ENCODE measurements around the gene LILRB2.
A peak's percentile ranks its signal among the peaks of the same experiment; 100 is the strongest.
"Not testable (repeated sequence)": the region's sequence is repeated elsewhere in the genome, so short reads cannot be mapped to it uniquely, and the experiment has no call there.

LILRB2 gene

GRCh38 chr19:54242234-54242633, 38.7 kb downstream of the LILRB2 start:
- not testable (repeated sequence) for DNase-seq

GRCh38 chr19:54240372-54241336, 40.3 kb downstream of the LILRB2 start:
- DNase-seq, result not testable (repeated sequence)

GRCh38 chr19:54239491-54240371, 41.2 kb downstream of the LILRB2 start:
- DNase-seq, result not testable (repeated sequence)

- DNase-seq, result no peak
Measured at GRCh38 chr19:54233941-54234340, 47.0 kb downstream of the LILRB2 start.

GRCh38 chr19:54231077-54231931, 49.6 kb downstream of the LILRB2 start:
- DNase-seq, result peak in 52 of 56 donors; percentile 28 to 92 (median 71)

- DNase-seq, result no peak
Measured at GRCh38 chr19:54230031-54230430, 50.9 kb downstream of the LILRB2 start.

- no peak for DNase-seq
Measured at GRCh38 chr19:54229146-54229545, 51.8 kb downstream of the LILRB2 start.

- not testable (repeated sequence) for DNase-seq
Measured at GRCh38 chr19:54224619-54225018, 56.3 kb downstream of the LILRB2 start.

GRCh38 chr19:54223937-54224281, 57.0 kb downstream of the LILRB2 start:
- DNase-seq, result not testable (repeated sequence)
